Gastrocnemius medialis (tissue), 4 donors: ENCODE data around the gene OVOL3.

Experiments used
- POLR2A ChIP-seq, 2 donors: fragments of 450-650 bp; IDR thresholded peaks; one replicate each; pipeline ENCODE4 v1.6.1; 2017; ENCODE audit warnings: antibody characterized with exemption in 2 of 2, mild to moderate bottlenecking in 2 of 2, moderate library complexity in 2 of 2
- TF ChIP-seq, protein P1 (sequence below), 5 experiments: fragments of 450-650 bp in 3 of 5; fragments of 200-600 bp in 2 of 5; sonication (generic) in 2 of 5; IDR thresholded peaks in 4 of 5; conservative IDR thresholded peaks in 1 of 5; 1 replicate in 4 of 5; 2 replicates in 1 of 5; pipeline ENCODE4 v1.5.1; 2016 to 2019; ENCODE audit warnings: antibody characterized with exemption in 5 of 5, mild to moderate bottlenecking in 3 of 5, moderate library complexity in 3 of 5

DNA sequence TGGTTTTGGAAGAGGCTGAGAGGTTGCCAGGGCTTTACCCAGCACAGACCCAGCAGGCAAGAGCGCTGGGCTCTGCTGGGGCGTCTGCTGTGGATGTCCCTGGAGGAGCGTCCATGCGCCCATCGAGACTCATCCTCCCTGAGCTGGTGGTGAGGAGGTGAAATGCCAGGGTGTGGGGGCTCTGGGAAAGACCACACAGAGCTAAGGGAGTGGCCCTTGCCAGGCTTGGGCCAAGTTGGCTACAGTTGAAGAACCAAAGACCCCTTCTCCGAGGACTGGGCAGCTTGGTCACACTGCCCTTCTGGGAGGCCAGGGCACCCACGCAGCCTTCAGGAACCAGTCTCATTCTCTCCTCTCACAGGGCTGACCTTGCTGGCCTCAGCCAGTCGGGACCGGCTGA, 24.6 kb upstream of the OVOL3 start:
- no peak for TF ChIP-seq POLR2A (IDR thresholded peaks at IDR 0.05)
- TF ChIP-seq, protein P1, sequence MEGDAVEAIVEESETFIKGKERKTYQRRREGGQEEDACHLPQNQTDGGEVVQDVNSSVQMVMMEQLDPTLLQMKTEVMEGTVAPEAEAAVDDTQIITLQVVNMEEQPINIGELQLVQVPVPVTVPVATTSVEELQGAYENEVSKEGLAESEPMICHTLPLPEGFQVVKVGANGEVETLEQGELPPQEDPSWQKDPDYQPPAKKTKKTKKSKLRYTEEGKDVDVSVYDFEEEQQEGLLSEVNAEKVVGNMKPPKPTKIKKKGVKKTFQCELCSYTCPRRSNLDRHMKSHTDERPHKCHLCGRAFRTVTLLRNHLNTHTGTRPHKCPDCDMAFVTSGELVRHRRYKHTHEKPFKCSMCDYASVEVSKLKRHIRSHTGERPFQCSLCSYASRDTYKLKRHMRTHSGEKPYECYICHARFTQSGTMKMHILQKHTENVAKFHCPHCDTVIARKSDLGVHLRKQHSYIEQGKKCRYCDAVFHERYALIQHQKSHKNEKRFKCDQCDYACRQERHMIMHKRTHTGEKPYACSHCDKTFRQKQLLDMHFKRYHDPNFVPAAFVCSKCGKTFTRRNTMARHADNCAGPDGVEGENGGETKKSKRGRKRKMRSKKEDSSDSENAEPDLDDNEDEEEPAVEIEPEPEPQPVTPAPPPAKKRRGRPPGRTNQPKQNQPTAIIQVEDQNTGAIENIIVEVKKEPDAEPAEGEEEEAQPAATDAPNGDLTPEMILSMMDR (IDR thresholded peaks at IDR 0.05 in 4 of 5, conservative IDR thresholded peaks at IDR 0.05 in 1 of 5) = no peak
